Urinary bladder (tissue), 4 donors: ENCODE measurements around the gene TRIM71. TPM values are rescaled to one million over a fixed set of nuclear protein-coding genes. Genes with fewer than 3 reads are reported as not detected.

Experiments used
- DNase-seq: peaks from one replicate; pipeline ENCODE4 v3.0.0-alpha.2; 2015; ENCODE audit errors: extremely low spot score
- H3K27ac ChIP-seq: one replicate; pipeline ENCODE4 v1.5.1; 2013; ENCODE audit warnings: low read depth, mild to moderate bottlenecking, moderate library complexity
- H3K36me3 ChIP-seq: one replicate; pipeline ENCODE4 v1.6.1; 2013; ENCODE audit warnings: mild to moderate bottlenecking, moderate library complexity; ENCODE audit not compliant: insufficient read depth
- H3K4me1 ChIP-seq: one replicate; pipeline ENCODE4 v1.6.1; 2013; ENCODE audit warnings: mild to moderate bottlenecking, moderate library complexity; ENCODE audit not compliant: insufficient read depth
- H3K4me3 ChIP-seq: one replicate; pipeline ENCODE4 v1.5.1; 2013; ENCODE audit warnings: low read depth, low read length
- WGBS: extraction: QIAGEN DNeasy Blood & Tissue Kit; methylation state at CpG from one replicate; pipeline ENCODE4 v1.1.7; 2013; 5-methylcytosine and 5-hydroxymethylcytosine counted together
- polyA plus RNA-seq: library from polyadenylated mRNA; stranded (reverse); fragments of 200-250 nt; gene quantifications from one replicate; pipeline ENCODE4 v1.2.3, GENCODE V29; 2013
- total RNA-seq: library from RNA; depleted of rRNA; stranded (reverse); fragments of >200 nt; gene quantifications from one replicate; pipeline ENCODE4 v1.2.3, GENCODE V29; 2014
- donor health status: healthy with polysubstance abuse.
- donor health status: healthy.

TRIM71 gene
- total and polyA plus RNA-seq, 2 donors: 0.74 TPM; not detected in 1

DNA sequence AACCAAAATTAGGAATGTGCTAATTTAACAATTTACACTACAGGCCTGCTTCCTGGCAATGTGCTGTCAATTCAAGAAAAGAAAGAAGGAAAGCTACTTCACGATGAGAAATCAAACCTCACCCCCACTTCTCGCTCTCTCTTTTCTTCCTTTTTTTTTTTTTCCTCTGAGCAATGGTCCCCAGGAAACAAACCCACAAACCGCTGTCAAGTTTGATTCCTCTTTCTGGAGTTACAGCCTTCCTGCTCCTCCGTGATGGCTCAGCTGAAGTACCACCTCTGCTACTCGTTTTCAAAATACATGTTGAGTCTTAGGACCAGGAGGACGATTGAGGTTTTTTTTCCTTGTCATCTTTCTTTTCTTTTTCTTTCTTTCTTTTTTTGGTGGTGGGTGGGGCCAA is 3.4 kb upstream of the TRIM71 start:
- H3K4me1 ChIP-seq: peaks cover 3% of the 10 kb centered on the region
- no peaks in the 10 kb centered on the region for H3K36me3 ChIP-seq
- H3K4me3 ChIP-seq: no peak overlapping the region
- no peak for DNase-seq
- no peak overlapping the region for H3K27ac ChIP-seq
- 71% methylated on average over 6 of the region's 6 CpGs for WGBS

DNA sequence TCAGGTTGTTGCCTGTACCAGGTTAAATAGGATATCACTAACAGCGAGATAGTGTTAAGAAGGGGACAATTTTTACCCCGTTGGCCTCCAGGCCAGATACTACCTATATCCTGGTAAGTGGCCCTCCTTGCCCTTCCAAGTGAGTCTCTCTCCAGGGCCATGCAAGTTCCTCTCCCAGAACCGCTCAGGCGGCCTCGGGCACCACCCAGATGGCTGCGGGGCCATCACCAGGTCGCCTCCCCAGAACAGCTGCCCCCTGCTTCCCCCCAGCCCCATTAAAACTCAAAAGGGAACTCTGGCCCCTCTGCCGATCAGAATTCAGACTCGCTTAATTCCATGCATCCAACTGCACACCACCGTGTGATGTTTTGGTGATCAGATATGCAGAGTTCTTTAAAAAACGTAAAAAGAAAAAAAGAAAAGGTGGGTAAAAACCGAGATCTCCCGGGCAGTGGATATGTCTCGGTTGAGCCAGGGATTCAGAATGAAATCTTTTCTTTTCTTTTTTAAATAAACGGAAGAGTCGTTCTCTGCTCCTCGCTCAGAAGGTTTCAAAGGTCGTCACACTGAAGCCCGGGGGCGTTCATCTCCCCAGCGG is 1.9 kb upstream of the TRIM71 start:
- peak overlapping the region; percentile 45 for H3K4me3 ChIP-seq

DNA sequence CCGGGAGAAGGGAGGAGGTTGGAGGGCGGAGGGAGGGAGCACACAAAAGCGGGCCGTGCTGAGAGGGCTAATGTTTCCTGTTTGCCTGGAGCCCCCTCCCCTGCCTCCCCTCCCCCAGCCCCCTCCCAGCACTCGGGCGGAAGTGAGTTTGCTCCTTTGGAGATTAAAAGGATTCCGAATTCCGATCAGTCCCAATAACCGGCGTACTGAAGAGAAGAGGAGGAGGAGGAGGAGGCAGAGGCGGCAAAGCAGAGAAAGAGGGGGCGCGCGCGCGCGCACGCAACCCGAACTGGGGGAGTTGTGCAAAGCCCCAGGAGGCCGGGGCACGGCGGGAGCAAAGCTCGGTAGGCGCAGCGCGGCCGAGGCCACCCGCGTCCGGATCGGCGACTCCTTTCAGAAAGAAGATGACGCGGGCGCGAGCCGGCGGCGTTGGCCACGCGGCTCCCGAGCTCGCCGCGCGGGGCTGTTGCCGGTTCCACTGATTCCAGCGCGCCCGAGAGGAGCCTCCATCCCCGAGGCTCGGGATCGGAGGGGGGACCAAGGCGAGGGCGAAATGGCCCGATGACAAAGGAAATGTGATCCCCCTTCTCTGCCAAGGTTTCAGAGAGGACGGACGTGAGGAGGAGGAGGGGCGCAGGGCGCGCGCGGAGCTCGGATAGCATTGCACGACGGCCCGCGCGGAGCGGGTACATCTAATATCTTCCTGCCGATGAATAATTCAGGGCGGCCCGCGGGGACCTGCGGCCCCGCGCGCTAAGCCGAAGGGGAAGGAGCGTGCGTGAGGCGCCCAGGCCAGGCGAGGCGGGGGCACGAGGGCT is 1.1 kb upstream of the TRIM71 start:
- Histone ChIP-seq H3K4me1 (peaks cover 3% of the 10 kb centered on the region), H3K36me3 (no peaks in the 10 kb centered on the region), H3K4me3 (peak overlapping the region; percentile 45), H3K27ac (no peak overlapping the region)
- no peak for DNase-seq
- under 1% methylated on average over 85 of the region's 85 CpGs for WGBS

More for the DNA sequence above, 1.9 kb upstream of the TRIM71 start:
- WGBS: 24% methylated on average over 21 of the region's 21 CpGs
- no peak overlapping the region for H3K27ac ChIP-seq
- DNase-seq: no peak
- H3K4me1 ChIP-seq: peaks cover 3% of the 10 kb centered on the region
- no peaks in the 10 kb centered on the region for H3K36me3 ChIP-seq

DNA sequence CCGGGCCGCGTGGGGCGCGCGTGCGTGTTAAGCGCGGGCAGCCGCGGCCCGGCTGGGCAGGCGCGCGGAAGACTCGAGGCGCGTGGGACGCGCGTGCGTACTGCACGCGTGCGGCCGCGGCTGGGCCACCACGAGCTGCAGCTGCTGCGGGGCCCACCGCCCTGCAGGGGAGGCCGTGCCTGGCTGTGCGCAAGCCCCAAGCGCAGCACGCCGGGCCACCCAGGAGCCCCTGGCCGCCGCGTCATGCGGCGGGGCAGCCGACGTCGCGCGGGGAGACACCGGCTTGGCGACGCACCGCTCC is 590 bp upstream of the TRIM71 start:
- DNase-seq: no peak
- H3K27ac ChIP-seq: no peak overlapping the region
- 1% methylated on average over 49 of the region's 49 CpGs for WGBS
- H3K4me1 ChIP-seq: peaks cover 3% of the 10 kb centered on the region
- peak overlapping the region; percentile 45 for H3K4me3 ChIP-seq
- no peaks in the 10 kb centered on the region for H3K36me3 ChIP-seq

DNA sequence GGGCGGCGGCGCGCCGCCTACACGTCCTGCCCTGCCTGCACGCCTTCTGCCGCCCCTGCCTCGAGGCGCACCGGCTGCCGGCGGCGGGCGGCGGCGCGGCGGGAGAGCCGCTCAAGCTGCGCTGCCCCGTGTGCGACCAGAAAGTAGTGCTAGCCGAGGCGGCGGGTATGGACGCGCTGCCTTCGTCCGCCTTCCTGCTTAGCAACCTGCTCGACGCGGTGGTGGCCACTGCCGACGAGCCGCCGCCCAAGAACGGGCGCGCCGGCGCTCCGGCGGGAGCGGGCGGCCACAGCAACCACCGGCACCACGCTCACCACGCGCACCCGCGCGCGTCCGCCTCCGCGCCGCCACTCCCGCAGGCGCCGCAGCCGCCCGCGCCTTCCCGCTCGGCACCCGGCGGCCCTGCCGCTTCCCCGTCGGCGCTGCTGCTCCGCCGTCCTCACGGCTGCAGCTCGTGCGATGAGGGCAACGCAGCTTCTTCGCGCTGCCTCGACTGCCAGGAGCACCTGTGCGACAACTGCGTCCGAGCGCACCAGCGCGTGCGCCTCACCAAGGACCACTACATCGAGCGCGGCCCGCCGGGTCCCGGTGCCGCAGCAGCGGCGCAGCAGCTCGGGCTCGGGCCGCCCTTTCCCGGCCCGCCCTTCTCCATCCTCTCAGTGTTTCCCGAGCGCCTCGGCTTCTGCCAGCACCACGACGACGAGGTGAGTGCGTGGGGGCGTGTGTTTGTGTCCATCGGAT is 602 bp downstream of the TRIM71 start:
- Histone ChIP-seq H3K27ac (no peak overlapping the region), H3K4me3 (peak overlapping the region; percentile 43), H3K36me3 (no peaks in the 10 kb centered on the region), H3K4me1 (peaks cover 3% of the 10 kb centered on the region)
- no peak for DNase-seq
- WGBS: 1% methylated on average over 111 of the region's 111 CpGs

DNA sequence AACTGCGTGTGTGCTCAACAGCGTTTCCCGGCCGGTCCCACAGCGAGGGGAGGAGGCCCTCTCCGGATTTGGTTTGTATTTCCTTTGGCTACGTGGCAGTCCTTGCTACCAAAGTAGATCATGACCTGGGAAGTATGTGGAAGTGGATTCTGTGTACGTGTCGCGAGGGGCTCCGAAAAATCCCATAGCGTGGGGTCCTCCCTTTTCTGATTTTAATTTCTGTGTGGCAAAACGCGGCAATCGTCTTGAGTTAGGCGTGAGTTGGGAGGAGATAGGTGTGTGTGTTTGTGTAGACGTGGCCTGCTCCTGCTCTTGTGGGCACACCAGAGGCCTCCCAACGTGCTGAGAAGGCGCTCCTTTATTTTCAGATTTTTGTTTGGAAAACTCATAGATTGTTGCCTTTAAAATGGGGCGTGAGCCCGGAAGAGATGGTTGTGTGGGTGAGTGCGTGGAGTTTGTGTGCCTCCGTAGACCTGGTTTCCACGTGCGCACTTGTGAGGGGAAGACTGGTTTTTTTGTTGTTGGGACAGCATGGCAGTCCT is 1.2 kb downstream of the TRIM71 start:
- H3K4me3 ChIP-seq: peak overlapping the region; percentile 43
- H3K36me3 ChIP-seq: no peaks in the 10 kb centered on the region
- 42% methylated on average over 25 of the region's 25 CpGs for WGBS
- no peak for DNase-seq
- no peak overlapping the region for H3K27ac ChIP-seq
- peaks cover 3% of the 10 kb centered on the region for H3K4me1 ChIP-seq

DNA sequence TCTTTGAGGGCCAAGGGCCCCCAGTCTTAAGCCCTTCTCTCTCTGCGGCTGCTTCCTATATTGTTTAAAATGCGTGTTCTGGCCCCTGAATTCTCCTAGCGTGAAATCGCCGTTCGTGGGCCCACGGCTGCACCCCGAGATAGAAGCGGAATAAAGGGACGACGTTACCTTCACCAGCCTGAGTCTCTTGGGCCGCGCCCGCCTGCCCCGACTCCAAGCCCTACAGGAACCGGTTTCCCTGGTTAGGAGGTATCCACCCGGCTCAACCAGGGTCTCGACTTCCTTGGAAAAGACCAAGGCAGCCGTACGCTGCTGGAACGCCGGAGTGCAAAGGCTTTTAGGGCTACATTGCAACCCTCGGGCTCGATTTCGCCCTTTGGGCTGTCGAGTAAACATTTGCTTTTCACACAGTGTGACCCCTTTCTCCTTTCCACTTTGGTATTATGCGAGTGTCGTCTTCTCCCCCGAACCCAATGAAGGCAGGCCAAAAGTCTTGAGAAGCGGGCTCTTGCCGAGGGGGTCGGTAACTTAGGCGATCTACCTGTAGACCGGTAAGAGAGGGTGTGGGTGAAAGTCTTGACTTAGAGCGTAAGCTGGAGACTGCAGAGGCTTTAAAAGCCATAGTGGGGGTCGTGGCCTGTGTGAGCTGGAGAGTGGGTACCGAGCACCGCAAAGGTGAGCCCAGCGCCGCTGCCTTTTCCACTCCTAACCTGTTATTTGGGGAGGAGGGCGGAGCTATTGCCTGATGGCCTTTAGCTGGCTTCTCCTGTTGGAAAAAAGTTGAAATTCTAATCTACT is 2.0 kb downstream of the TRIM71 start:
- H3K4me3 ChIP-seq: no peak overlapping the region
- H3K36me3 ChIP-seq: no peaks in the 10 kb centered on the region
- H3K4me1 ChIP-seq: peaks cover 3% of the 10 kb centered on the region
- no peak for DNase-seq
- 60% methylated on average over 41 of the region's 41 CpGs for WGBS
- no peak overlapping the region for H3K27ac ChIP-seq

DNA sequence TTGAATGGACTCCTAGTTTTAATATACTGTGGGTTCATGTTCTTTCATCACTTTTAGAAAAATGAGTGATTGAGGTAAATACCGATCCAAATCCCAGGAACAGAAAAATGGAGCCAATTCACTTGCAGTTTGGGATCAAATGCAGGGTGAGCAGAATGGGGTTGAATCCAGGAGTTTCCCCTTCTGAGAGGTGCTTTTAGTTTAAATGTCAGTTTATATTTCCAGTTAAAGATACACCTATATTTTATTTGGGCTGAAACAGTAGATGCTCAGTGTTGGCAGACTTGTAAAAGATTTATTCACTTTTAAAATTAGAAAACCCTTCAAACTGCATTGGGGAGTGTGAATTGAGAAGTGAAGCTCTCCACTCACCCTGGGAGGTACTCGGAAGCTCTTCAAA is 2.6 kb downstream of the TRIM71 start:
- no peaks in the 10 kb centered on the region for H3K36me3 ChIP-seq
- WGBS: 81% methylated on average over 2 of the region's 2 CpGs
- DNase-seq: no peak
- no peak overlapping the region for H3K4me3 ChIP-seq
- no peak overlapping the region for H3K27ac ChIP-seq
- H3K4me1 ChIP-seq: peaks cover 3% of the 10 kb centered on the region

DNA sequence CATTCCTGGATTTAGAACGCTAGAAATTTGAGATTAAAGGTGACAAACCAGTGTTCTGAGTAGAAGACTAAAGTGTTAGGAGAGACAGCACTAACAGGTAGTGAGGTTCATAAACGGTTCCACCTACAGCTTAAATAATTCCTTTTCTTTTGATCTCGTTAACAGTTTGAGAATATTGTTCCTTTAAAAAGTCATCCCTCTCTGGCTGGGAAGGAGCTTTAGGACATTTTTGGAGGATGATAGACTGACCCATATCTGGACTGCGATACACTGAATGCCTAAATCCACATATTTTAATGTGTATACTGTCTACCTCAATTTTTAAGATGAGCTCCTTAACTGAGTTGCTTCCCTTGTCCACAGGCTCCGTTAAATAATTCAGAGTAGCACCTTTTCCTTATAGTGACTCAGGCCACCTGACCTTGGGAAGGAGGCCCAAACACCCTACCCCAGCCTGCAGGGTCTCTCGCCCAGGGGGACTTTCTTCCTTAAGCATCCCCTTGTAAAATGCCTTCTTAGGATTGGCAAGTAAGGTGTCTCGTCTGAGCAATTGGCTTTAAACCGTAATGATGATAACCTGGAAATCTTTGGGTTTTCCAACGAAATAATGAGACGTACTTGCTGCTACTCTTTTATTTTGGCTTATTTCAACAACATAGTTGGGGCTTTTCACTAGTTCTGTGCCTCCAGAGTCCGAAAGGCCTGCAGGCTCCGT is 3.3 kb downstream of the TRIM71 start:
- WGBS: 63% methylated on average over 12 of the region's 12 CpGs
- DNase-seq: no peak
- Histone ChIP-seq H3K4me3 (no peak overlapping the region), H3K4me1 (peaks cover 3% of the 10 kb centered on the region), H3K36me3 (no peaks in the 10 kb centered on the region), H3K27ac (no peak overlapping the region)

DNA sequence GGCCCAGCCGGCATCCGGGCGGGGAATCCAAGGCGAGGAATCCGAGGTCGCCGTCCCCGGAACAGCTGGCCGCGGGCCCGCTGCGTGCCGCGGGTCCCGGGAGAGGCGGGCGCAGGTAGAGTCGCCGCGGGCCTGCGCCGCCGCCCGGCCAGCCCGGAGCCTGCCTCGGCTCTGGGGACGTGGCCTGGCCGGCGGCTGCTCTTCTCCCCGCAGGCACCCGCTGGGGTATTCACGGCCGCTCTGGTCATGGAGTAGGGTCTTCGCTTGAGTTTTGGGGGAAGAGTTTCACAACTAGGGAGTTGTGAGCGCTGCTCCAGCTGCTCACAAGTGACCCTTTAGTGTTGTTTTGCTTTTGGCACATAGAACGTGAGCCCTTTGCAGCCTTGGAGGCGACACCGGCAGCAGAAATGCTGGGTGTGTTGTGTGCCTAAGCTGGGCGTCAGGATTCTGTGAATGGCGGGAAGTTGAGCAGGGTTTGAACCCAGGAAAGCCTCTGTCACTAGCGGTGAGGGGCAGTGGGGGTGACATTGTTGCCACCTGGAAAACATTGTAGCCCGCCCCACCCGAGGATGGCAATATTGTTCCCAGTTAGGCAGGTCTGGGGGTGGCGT is 4.0 kb downstream of the TRIM71 start:
- Histone ChIP-seq H3K36me3 (no peaks in the 10 kb centered on the region), H3K4me1 (peaks cover 3% of the 10 kb centered on the region), H3K27ac (no peak overlapping the region), H3K4me3 (no peak overlapping the region)
- no peak for DNase-seq
- WGBS: 31% methylated on average over 44 of the region's 44 CpGs

DNA sequence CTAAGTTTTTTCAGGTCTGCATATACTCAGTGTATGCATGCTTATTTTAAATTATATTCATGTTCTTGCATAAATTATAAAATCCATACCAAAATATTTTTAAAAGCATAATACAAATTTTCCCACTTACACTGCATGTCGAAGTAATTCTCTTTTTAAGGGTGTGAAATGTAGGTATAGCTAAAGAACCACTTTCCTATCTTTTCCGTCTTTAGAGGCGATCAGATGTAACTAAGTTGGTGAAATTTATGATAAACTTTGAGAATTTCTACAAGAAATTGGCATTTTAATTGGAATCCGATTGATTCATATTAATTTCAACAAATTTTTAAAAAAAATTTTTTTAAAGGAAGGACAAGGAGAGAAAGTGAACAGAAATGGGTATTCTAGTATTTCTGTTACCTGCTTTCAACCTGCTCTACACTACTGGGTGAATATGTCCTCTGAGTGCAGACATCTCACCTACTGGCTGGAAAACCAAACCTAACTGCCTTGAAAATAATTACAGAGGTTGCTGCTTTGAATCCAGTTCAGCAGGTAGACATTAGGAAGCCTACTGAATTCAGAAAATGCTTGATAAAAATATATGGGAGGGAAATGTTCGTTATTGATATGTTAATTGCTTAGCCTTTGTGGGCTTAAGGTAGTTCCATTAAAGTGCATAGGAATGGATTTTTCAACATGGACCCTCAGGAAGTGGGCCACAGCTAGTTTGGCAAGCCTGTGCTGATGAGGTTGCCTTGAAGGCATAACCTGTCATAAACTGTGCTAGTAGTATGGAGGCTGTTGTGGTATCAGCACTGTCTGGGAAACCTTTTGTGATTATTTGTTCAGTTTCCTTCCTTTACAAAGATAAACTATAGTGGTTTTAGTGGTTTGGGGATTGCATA is 5.1 kb downstream of the TRIM71 start:
- no peak overlapping the region for H3K4me3 ChIP-seq
- H3K4me1 ChIP-seq: peaks cover under 1% of the 10 kb centered on the region
- no peaks in the 10 kb centered on the region for H3K36me3 ChIP-seq
- H3K27ac ChIP-seq: no peak overlapping the region
- WGBS: 93% methylated on average over 5 of the region's 5 CpGs
- no peak for DNase-seq
